H1 (cell line): Measurements from ENCODE around the gene CHST8. TPM values are rescaled to one million over a fixed set of nuclear protein-coding genes. Genes with fewer than 3 reads are reported as not detected.

Experiments
- ATF3 ChIP-seq: IDR thresholded peaks from 2 replicates; pipeline ENCODE4 v1.6.1; 2011; ENCODE audit warnings: low read depth, mild to moderate bottlenecking, low read length; ENCODE audit not compliant: insufficient read depth
- BACH1 ChIP-seq: IDR thresholded peaks from 2 replicates; pipeline ENCODE4 v1.6.1; 2012; ENCODE audit warnings: low read length, improper control_type of control experiment
- CHD2 ChIP-seq: IDR thresholded peaks from 2 replicates; pipeline ENCODE4 v1.6.1; 2012; ENCODE audit warnings: low read length, improper control_type of control experiment
- JUND ChIP-seq: IDR thresholded peaks from 2 replicates; pipeline ENCODE4 v1.6.1; 2011; ENCODE audit warnings: mild to moderate bottlenecking, improper control_type of control experiment, low read length
- NRF1 ChIP-seq: IDR thresholded peaks from 2 replicates; pipeline ENCODE4 v1.6.1; 2011; ENCODE audit warnings: mild to moderate bottlenecking, low read depth, low read length, improper control_type of control experiment
- TBP ChIP-seq: IDR thresholded peaks from 2 replicates; pipeline ENCODE4 v1.6.1; 2011; ENCODE audit warnings: low read depth, low read length, improper control_type of control experiment
- TEAD4 ChIP-seq: IDR thresholded peaks from 2 replicates; pipeline ENCODE4 v1.6.1; 2012; ENCODE audit warnings: low read depth, low read length, inconsistent platforms, mixed read lengths
- ZNF274 ChIP-seq: IDR thresholded peaks from 2 replicates; pipeline ENCODE4 v1.7.0; 2012; ENCODE audit warnings: low read length, borderline replicate concordance; ENCODE audit errors: extremely low read depth
- polyA plus RNA-seq, 7 experiments: library from polyadenylated mRNA; depleted of rRNA in 3 of 7; stranded (reverse) in 5 of 7; unstranded in 2 of 7; fragments of >200 nt in 5 of 7; fragments of 200-250 nt in 2 of 7; gene quantifications; 1 replicate in 5 of 7; 2 replicates in 1 of 7; 4 replicates in 1 of 7; pipeline versions ENCODE4 v1.2.1 to v1.2.3, GENCODE V29; 2011 to 2013; ENCODE audit warnings: missing spikeins in 2 of 7, mixed read lengths in 2 of 7
- total RNA-seq: library from RNA; stranded (reverse); fragmentation: NEBNext Ultra II Directional; extraction: Animal tissue kit (Norgen Biotek cat#: 25700); gene quantifications from 2 replicates; pipeline ENCODE4 v1.2.1, GENCODE V29; 2021

CHST8 gene
- total and polyA plus RNA-seq, 2 of the 8 experiments (the other 6 are each of a cell fraction or from before 2014, with no cell fraction given): 10.8 to 28.2 TPM

GRCh38 chr19:33747273-33747672 lies 125.5 kb downstream of the CHST8 start (continued):
- TF ChIP-seq CHD2 (no peak), ATF3 (no peak), JUND (no peak), TBP (no peak), NRF1 (no peak), TEAD4 (no peak), BACH1 (no peak), ZNF274 (no peak)
